ENCODE results near the gene TOP3B. TPM values are rescaled to one million over a fixed set of nuclear protein-coding genes. Genes with fewer than 3 reads are reported as not detected.
A peak's percentile ranks its signal among the peaks of the same experiment; 100 is the strongest.
"Not testable (repeated sequence)": the region's sequence is repeated elsewhere in the genome, so short reads cannot be mapped to it uniquely, and the experiment has no call there.

Gene TOP3B
- total RNA-seq, 1 donor from 2014 or later = 13.4 TPM

DNA sequence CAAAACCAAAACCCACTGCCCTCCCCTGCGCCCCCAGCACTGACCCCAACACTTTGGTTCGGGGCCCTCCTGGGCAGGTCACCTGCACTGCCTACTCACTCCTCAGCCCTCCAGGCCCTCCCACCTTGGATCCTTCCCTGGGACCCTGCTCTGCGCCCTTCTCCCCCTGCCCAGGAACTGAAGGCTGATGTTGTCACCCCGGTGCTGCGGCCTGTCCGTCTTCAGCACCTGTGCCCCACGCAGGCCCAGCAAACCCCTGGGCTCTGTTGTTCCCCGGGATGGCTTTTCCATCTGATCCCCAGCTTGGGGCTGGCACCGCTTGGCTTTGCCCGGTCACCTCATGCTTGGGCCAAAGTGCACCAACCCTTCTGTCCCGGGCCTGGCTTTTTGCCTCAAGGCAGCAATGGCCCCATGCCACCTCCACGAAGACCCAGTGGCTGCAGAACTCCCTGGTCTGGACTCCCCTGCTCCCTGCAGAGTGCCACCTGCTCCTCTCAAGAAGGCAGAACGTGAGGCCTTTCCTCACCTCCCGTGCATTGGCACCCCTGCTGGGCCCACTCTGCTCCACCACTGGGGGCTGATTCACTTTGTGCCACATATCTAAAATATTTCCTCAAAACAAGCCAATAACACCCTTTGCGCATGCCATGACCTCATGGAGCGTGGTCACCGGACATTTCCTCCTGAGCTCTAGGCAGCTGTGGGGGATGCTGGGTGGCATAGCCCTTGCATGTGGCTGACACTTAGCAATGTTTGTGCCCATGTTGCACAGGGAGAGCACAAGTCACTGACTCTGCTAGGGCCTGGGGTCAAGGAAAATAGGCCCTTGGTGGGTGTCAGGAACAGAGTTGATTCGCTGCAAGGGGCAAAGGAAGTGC is 38.8 kb downstream of the TOP3B start:
- no peak for DNase-seq

DNA sequence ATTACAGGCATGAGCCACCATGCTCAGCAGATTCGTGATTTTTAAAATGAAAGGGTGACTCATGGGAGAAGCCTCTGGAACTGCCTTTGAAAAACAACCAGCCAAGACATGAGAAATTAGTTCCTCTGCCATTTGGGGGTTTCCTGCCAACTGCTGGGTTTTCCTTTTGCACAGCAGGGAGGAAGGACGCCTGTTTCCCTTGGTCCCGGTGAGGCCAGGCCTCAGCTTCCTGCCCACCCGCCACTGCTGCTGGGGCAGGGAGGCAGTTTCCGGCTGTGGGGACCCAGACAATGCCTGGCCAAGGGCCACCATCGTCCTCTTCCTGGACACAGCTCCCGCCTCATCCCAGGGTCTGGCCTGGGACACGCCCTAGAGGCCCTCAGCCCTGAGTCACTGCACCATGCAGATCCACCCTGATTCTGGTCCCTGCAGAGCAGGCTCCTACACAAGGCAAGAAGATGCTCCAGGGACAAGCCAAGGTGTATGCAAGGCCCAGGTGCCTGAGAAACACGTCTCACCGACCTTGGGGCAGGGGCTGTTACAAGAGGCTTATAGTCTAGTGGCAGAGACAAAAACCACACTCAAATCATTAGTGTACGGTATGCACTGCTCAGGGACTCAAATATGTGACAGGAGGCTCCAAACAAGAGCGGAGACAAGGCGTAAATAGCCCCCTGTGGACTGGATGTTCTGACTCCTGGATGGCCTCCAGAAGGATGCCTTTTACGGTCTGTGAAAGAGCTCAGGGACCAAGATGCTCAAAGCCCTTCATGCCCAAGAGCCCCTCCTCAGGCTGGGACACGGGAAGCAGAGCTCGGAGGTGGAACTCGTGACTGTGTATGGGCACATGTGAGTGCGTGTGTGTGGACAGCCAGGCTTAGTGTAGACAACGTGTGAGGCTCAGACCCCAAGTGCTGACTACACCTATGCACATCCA is 39.9 kb downstream of the TOP3B start:
- DNase-seq = no peak

DNA sequence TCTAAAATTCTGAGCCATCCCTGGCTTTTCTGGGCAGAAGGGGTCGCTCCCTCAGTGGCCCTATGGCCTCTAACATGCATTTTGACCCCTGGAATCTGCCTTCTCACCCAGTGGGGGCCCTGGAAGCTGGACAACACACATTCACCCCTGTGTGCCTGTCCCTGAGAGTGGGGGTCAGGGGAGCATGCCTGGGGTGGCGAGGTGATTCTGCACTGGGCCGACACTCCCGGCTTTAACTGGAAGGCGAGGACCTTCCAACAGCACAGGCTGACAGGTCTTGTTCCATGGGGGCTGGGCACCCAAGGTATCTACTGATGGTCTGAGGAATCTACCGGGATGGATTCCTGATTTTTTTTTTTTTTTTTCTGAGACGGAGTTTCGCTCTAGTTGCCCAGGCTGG is 40.7 kb downstream of the TOP3B start:
- DNase-seq = no peak

DNA sequence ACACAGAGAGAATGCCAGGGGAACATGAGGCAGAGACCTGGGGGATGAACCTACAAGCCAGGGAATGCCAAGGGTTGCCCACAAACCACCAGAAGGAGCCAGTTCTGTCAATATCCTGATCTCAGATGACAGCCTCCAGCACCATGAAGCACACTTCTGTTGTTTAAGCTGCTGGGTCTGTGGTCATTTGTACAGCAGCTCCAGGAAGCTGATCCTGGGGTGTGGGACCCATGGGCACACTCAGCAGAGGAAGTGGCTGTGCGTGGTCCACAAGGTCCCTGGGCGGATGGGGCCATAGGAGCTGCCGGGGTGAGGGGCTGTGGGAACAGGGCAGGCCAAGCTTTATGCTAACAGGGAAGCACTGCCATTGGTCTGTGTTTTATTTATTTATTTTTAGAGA is 42.1 kb downstream of the TOP3B start:
- DNase-seq = no peak

DNA sequence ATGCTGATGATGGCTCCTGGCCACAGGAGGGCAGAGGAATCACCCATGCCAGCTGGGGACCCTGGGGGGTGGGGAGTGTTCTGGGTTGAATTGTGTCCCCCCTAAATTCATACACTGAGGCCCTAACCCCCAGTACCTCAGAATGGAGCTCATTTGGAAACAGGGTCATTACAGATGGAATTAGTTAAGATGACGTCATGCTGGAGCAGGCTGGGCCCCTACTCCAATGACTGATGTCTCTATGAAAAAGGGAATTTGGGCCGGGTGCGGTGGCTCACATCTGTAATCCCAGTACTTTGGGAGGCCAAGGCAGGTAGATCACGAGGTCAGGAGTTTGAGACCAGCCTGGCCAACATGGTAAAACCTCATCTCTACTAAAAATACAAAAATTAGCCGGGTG is 42.7 kb downstream of the TOP3B start:
- not testable (repeated sequence) for DNase-seq

DNA sequence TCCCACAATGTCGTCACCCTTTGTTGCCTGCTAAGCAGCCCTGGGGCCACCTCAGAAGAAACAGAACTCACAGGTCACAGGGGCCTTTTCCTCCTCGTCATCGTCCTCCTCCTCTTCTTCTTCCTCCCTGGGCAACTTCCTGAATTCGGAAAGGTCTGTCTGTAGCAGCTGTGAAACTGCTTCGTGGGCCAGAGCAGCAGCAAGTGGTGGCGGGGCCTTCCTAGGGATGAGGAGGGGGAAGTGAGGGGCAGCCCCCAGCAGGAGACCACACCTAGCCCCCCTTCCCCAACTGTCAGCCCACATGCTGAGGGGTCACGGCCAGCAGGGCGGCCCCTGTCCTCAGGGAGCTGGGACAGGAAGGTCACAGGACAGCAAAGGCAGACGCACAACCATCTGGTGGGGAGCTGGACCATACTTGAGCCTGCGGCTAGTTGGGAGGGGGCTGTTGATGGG is 43.1 kb downstream of the TOP3B start:
- no peak for DNase-seq

DNA sequence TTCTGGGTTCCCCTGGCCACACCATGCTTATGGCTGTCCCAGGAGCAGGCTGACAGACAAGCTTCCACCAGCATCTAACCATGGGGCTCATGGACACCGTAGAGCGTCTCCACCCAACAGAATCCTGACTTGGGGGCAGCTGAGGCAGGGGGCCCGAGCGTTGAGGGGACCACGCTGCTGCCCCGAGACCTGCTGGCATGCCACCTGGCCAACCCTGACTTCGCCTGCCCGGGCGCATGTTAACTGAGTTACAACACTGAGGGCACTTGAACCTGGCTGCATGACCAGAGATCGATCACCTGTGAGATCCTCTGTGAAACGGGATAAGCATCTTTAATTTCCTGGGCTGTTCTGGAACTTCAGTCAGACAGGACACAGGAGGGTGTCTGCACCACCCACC is 43.7 kb downstream of the TOP3B start:
- DNase-seq = no peak

DNA sequence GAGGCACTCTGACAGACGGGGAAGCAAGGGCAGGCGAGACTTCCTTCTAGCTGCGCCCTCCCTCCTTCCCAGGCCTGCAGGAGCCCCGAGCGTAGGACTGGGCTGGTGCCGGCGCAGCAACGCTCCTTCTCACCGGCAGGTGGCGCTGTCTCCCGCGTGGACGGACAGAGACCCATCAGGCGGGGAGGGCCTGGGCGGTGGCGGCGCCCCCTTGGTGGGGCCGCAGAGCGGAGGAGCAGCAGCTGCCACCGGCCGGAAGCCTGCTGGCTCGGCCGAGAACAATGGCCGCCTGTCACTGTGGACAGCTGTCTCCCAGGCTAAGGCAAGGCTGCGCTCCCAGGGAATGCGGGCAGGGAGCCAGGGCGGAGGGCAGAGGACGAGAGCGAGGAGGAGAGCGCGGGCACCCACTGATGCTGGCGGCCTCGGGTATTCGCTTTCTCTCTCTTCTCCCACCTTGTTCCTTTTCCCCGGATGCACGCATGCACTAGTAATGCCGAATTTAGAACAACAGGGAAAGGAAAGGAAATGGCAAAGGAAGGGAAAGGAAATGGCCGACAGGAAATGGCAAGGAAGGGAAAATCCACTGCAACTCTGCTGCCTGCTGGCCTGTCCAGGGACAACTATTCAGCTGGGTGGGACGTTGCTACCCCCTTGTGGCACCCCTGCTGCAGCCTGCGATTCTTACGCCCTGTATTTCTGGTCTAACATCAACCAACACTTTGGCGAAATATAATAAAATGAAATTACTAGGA is 44.3 kb downstream of the TOP3B start:
- DNase-seq = peak; percentile 95

DNA sequence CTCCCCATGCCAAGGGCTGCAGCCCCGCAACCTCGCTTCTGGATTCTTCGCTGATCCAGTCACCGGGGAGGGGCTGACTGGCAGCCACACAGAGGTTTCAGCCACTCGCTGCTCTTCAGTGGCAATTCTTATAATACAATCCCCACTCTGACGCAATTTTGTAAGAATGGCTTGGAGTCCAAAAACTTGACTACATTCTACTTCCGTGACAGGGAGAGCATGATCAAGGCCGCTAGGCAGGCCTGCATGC is 44.8 kb downstream of the TOP3B start:
- no peak for DNase-seq

DNA sequence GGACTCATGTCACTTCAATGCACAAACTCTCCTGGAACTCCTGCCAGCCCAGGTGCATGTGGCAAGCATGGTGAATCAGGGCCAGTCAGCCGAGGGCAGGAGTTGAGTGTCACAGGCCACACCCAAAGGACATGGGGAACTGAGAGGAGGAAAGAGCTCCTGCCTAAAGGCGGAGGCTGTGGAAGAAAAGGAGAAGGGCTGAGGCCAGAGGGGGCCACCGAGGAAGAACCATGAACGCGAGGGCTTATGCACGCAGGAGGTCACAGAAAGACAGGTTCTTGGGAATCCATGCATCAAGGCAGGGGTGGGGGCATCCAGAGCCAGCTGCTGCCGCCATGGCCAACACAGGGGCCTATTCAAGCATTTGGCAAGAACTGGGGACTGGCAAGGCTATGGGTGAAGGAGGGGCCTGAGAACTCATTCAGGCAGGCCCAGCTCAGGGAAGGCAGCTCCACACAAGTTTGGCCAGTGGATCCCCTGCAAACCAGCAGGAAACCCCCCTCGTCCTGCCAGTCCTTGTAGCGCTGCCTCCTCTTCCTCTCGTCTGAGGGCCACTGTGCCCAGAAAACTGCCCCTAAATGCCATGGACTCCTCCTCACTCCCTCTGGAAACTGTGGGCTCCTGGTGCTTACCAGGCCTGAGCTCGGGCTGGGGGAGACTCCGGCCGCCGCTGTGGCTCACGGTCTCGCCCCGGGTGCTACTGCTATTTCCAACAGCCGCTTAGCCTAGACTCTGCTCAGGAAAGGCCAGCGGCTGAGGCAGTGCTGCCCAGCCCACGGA is 45.4 kb downstream of the TOP3B start:
- DNase-seq = peak; percentile 31

DNA sequence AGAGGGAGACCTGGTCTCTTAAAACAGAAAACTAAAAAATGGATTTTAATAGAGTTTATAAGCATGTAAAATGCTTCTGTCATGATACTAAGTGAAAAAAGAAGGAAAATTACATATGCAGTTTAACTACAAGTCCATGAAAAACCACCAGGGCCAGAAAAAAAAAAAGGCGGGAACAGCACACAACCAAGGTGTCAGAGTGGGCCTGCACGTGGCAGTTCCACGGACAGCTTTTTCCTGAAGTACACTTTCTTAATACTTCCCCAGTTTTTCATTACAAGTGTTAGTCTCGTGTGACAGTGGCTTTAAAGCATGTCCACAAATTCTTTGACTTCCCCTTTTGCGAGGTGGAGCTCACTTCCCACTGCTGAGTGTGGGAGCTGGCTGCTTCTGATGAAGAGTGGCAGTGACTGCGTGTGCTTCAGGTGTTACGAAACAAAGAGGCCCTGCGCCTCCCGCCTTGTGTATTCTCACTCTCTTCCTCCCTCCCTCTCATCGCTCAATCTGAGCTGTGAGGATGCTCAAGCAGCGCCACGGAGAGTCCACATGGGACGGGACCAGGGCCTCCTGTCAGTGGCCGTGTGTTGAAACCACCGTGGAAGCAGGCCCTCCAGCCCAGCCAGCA is 46.3 kb downstream of the TOP3B start:
- peak; percentile 25 for DNase-seq

DNA sequence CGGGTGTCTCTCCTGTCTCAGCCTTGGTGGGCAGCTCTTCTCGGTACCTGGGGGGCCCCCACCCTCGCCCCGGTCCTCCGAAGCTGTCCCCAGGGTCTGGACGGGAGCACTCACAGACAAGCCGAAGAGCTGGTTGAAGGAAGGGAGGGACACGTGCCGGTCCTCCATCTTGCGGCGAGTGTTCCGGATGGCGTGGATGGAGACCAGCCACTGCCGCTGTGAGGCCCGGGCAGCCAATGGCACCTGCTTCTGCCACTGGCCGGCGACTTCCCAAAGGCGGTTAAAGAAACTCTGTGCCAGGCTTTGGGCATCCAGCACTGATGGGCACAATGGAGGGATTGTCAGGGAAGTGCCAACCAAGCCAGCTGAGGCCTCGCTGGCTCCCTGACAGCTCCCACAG is 48.7 kb downstream of the TOP3B start:
- peak; percentile 55 for DNase-seq

DNA sequence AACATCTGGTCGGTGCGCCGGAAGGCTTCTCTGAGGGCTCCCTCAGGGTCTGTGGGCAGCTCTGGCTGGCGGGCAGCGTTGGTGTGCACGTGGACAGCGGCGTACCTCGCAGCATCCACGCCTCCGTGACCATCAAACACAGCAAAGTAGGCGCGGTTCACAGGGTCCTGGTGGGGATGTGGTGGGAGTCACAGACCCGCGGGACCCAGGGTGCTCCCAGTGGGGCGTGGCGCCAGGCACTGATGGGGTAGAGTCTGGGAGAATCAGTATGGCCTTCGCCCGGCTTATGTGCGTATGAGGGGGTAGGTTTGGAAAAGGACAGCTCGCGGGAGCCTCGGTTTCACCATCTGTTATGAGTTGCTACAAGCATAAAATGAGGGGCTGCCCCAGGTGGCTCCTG is 49.2 kb downstream of the TOP3B start:
- DNase-seq = no peak

DNA sequence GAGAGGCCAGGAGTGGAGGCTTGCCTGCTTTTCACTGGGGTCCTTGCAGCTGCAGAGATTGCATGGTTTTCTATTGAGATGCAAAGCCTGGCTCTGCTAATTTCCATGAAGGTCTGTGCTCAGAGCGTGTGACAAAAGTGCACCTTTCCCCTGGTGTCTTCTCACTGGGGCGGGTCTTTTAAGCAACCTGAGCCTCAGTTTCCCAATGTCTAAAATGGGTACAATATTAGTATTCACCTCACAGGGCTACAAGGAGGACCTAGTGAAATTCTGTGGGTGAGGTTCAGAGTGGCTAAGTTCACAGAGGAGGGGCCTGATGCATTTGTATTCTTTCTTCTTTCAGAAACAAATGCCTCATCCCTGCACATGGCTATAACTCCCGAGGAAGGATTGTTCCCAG is 50.2 kb downstream of the TOP3B start:
- no peak for DNase-seq

DNA sequence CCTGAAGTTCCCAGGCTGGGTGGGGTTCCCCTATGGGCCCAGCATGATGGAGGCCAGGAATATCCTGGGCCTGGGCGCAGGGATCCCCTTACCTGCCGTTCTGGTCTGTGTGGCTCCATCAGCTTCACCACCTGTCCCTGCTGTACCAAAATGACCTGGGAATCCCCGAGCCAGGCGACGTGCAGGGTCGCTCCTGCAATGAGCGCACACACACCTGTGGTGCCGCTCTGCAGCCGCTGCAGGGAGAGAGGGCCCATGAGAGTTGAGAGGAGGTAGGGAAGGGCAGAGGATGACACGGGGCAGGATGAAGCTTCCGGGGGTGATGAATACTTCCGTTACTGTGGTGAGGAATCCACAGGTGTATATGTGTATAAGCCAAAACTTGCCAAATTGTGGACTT is 51.5 kb downstream of the TOP3B start:
- DNase-seq = no peak

DNA sequence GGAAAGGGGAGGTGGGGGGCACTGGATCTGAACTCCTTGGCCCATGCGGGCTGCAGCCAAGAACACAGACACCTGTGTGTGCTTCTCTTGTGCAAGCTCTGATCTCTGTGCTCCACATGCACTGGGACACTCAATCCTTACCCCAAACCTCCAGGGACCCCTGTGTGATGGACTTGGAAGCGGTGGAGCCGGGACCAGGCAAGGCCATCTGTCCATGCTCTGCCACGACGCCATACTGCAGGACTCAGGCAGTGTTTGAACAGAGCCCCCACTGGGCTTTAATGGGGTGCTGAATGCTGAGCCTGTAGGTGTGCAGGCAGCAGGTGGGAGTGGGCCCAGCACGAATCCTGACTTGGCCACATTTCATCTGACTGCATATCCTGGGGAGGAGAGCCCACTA is 53.3 kb downstream of the TOP3B start:
- DNase-seq = no peak

DNA sequence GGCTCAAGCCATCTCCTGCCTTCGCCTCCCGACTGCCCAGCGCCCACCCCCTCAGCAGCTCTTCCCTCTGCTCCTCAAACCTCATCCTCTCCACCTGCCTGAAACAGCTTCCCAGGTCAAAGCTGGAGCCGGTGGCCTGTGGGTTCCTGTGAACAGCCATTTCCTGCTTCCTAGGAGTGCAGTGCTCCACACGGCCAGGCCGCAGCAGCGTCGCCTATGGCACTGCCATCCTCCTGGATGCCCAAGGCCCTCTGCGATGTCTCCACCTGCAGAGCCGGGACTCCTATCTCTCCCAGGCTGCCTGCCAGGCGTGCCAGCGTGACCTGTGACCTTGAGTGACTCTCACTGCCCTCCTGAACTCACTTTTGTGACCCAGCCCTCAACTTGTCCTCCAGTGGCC is 54.5 kb downstream of the TOP3B start:
- no peak for DNase-seq

DNA sequence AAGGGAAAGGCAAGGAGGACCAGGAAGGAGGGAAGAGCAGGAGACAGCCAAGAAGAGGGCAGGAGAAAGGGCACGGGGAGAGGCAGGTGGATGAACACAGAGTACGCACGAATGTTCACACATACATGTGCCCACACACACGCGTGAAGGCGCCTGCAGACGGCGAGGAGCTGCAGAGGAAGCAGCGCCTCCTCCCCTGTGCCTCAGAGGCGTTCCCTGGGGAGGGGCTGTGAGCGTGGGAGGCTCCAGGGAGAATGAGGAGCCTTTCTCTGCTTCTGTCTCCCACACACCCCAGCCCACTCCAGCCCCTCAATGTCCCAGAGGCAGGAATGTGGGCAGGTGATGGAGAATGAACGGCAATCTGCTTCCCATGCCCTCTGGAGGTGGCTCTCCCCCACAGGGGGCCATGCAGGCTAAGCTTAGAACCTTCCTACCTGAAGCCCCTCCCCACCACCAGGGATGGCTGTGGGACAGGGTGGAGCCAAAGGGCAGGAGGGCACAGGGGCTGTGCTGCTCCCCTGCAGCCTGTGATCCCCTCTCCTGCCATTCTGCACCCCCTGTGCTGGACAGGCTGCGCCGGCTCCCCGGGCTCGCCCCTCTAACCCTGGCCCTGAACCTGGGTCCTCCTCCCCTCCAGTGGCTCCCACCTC is 55.3 kb downstream of the TOP3B start:
- no peak for DNase-seq

DNA sequence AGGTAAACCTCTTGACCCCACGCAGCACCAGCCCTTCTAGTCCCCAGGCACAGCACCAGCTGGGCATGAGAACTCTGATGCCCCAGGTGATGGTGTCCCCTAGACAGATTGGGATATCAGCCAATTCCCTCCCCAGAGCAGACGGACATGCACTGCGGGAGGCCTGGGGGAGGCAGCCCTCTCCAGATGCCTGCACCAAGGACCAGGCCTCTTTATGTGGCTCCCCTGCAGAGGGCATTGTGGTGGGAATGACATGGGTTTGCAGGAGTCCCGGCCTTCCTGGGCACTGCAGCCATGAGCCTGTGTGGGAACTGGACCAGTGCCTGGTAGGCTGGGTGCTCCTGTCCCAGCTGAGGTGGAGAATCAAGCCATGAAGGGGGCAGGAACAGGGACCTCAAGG is 55.9 kb downstream of the TOP3B start:
- no peak for DNase-seq

DNA sequence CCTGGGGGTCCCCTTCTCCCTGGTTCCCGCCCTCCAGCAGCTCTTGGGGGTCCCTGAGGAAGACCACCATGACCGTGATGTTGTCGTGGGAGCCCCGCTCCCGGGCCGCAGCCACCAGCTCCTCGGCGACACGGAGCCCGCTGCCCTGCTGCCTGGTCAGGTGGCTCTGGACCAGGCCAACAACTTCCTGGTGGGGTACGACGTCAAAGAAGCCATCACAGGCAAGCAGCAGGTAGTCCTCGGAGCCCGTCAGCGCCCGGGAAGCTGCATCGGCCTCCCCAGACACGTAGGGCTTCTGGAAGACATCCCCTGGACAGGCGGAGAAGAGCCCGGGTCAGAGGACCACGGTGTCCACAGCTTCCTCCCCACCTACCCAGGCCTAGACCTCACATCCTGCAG is 59.4 kb downstream of the TOP3B start:
- DNase-seq = no peak

Data from occipital lobe (tissue), 2 donors.